ENCODE measurements around the gene GATAD2B.
A peak's percentile ranks its signal among the peaks of the same experiment; 100 is the strongest.
"Not testable (repeated sequence)": the region's sequence is repeated elsewhere in the genome, so short reads cannot be mapped to it uniquely, and the experiment has no call there.

GATAD2B gene

DNA sequence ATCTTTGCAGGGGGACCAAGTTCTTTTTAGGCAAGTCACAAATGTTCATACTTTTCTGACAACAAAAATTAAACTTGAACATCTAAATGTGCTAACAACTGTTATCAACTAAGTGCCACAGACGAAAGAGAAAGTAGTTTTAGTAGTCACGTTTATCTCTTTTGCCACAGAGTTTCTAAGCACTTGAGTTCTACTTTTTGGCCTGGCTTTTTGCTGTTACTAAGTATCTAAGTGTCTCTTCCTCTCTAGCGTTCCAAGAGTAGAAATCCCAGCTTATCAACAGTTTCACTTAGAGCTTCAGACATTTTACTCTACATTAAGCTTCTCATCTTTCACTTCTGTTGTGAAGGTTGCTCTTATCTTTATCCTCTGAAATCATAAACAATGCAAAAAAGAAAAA, 34.2 kb downstream of the GATAD2B start:
- no peak for DNase-seq (ENCODE audit: low read depth in 2 of 2)

- DNase-seq (ENCODE audit: low read depth in 2 of 2), result no peak
These were observed 36.6 kb downstream of the GATAD2B start for GRCh38 chr1:153886127-153886526.

DNA sequence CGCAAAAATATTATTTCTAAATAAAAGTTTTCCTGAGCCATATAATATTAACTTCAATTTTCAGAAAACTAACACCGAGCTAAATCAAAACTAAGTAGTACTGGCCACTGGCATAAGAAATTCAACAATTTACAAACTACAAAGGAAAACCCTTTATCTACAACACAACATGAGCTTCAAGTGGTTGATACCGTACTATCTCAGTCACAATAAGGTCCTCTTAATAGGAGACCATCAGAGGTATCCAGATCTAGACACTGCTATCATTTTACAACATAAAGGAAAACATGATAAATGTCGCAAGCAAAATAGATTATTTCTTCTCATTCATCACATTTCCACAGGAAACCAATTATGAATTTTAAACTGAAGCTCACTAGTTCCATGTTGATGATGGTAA, 39.5 kb downstream of the GATAD2B start:
- no peak for DNase-seq (ENCODE audit: low read depth in 2 of 2)

- no peak for DNase-seq (ENCODE audit: low read depth in 2 of 2)
These were observed 40.4 kb downstream of the GATAD2B start for GRCh38 chr1:153882296-153882912.

- peak in 1 of 2 experiments; percentile 11 for DNase-seq (ENCODE audit: low read depth in 2 of 2)
These were observed 41.0 kb downstream of the GATAD2B start for GRCh38 chr1:153881751-153882150.

- peak; percentile 92 for DNase-seq (ENCODE audit: low read depth in 2 of 2)
These were observed 41.8 kb downstream of the GATAD2B start for GRCh38 chr1:153880962-153881361.

DNA sequence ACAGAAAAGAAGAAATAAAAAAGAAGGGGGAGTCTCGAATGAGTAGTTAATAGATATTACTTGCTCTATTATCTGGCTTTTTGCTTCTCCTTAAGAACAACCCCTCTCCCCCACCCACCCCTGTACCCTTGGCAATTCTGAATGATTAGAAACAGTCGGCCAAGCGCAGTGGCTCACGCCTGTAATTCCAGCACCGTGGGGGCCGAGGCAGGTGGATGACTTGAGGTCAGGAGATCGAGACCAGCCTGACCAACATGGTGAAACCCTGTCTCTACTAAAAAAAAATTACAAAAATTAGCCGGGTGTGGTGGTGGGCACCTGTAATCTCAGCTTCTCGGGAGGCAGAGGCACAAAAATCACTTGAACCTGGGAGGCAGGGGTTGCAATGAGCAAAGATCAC, 42.7 kb downstream of the GATAD2B start:
- DNase-seq (ENCODE audit: low read depth in 2 of 2), result no peak

DNA sequence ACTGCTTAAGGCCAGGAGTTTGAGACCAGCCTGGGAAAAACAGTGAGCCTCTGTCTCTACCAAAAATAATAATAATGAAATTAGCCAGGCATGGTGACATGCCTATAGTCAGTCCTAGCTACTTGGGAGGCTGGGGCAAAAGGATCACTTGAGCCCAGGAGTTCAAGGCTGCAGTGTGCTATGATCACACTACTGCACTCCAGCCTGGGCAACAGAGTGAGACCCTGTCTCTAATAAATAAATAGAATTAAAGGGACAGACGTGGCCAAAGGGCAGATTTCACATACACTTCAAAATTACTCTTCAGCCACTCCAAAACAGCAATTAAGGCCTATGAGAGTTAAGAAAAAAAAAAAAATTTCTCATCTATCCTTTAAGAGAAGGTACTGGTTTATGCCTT, 45.7 kb downstream of the GATAD2B start:
- no peak for DNase-seq (ENCODE audit: low read depth in 2 of 2)

- DNase-seq (ENCODE audit: low read depth in 2 of 2), result no peak
These were observed 49.8 kb downstream of the GATAD2B start for GRCh38 chr1:153872934-153873333.

DNA sequence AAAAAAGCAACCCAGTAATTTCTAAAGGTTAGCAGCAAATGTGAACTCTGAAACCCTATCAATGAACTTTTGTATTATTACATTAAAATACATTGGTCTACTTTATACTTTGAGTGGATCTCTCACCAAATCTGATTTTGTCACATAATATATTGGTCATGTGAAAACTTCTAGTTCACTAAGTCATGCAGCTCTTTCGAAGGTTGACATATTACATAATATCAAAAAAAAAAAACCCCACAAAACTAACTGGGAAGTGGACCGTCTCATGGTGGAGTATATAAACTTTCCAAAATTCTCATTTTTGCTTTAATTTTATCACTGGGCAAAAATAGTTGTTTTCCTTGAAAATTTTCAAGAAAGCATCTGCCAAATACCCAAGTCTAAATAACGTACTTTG, 50.4 kb downstream of the GATAD2B start:
- DNase-seq (ENCODE audit: low read depth in 2 of 2), result no peak

- no peak for DNase-seq (ENCODE audit: low read depth in 2 of 2)
These were observed 53.3 kb downstream of the GATAD2B start for GRCh38 chr1:153869486-153869885.

GRCh38 chr1:153866045-153866850, 56.5 kb downstream of the GATAD2B start:
- DNase-seq (ENCODE audit: low read depth in 2 of 2), result peak; percentile 54 to 61

DNA sequence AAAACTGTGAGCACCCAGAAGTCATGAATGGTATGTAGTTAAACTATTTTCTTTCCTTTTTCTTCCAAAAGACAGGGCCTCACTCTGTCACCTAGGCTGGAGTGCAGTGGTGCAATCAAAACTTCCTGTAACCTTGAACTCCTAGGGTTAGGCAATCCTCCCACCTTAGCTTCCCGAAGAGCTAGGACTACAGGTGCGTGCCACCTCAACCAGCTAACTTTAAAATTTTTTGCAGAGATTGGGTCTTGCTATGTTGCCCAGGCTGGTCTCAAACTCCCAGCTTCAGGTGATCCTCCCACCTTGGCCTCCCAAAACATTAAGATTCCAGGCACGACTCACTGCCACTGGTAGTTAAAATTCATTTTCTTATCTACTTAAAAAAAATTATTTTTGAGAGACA, 62.5 kb downstream of the GATAD2B start:
- DNase-seq (ENCODE audit: low read depth in 2 of 2), result no peak

GRCh38 chr1:153857505-153857904, 65.3 kb downstream of the GATAD2B start:
- DNase-seq (ENCODE audit: low read depth in 2 of 2), result no peak

DNA sequence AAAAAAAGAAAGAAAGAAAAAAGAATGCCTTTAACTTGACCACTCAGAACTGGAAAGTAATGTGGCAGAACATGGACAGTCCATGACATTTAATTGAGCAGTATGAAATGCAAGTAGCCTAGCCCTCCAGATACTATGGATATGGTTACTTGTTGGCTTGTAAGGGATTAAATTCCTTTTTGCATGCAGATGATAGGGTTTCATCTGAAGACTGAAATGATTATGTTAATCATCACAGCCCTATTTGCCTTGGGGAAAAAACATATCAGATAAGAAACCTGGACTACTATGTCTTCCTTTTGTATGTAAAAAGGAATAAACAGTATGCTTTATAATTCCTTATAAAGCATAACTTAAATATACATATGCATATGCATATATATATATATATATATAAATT, 66.0 kb downstream of the GATAD2B start:
- no peak for DNase-seq (ENCODE audit: low read depth in 2 of 2)

- DNase-seq (ENCODE audit: low read depth in 2 of 2), result no peak
These were observed 70.6 kb downstream of the GATAD2B start for GRCh38 chr1:153852170-153852569.

DNA sequence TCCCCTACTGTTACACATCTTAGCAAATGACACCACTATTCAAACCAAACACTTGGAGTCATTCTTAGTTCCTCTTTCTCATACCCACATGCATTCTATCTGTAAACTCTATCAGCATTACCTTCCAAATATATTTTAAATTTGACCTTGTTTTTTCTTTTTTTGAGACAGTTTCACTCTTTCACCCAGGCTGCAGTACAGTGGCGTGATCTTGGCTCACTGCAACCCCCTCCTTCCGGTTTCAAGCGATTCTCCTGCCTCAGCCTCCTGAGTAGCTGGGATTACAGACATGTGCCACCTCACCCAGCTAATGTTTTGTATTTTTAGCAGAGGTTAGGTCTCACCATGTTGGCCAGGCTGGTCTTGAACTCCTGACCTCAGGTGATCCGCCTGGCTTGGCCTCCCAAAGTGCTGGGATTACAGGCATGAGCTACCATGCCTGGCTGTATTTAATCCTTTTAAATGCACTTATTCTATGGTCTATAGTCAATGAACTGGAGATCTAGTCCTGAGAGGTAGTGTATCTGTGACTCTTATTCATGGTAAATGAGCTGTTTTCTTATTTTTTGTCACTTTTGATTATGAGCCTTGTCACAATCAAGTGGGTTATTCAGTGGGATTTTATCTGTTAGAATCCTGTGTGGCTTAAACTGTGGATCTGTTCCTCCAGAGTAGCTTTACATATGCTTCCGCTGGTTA, 73.1 kb downstream of the GATAD2B start:
- DNase-seq (ENCODE audit: low read depth in 2 of 2), result no peak

DNA sequence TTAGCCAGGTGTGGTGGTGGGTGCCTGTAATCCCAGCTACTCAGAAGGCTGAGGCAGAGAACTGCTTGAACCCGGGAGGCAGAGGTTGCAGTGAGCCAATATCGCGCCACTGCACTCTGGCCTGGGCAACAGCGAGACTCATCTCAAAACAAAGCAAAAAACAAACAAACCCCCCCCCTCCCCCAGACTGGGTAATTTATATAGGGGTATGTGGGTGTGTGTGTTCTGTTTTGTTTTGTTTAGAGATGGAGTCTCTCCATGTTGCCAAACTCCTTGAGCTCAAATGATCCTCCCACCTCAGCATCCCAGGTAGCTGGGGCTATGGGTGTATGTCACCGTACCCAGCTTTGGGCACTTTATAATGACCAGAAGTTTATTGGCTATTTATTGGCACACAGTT, 74.0 kb downstream of the GATAD2B start:
- DNase-seq (ENCODE audit: low read depth in 2 of 2), result no peak

GRCh38 chr1:153845158-153845557, 77.6 kb downstream of the GATAD2B start:
- no peak for DNase-seq (ENCODE audit: low read depth in 2 of 2)

- not testable (repeated sequence) for DNase-seq (ENCODE audit: low read depth in 2 of 2)
These were observed 78.4 kb downstream of the GATAD2B start for GRCh38 chr1:153844349-153844748.

DNA sequence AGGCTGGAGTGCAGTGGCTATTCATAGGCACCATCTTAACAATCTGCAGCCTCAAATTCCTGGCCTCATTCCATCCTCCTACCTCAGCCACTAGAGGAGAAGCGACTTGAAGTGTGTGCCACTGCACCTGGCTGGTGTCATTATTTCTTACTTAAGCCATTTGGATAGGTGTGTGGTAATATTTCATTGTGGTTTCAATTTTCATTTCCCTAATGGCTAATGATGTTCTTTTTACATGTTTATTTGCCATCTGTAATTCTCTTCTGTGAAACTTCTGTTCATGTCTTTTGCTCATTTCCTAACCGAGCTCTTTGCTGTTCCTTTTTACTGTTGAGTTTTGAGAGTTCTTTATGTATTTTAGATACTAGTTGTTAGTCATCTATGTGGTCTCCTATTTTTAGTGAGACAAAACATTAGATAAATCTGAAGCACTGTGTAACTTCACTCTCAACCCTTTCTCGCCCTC, 80.7 kb downstream of the GATAD2B start:
- DNase-seq (ENCODE audit: low read depth in 2 of 2), result no peak

GRCh38 chr1:153841463-153841994, 81.2 kb downstream of the GATAD2B start:
- no peak for DNase-seq (ENCODE audit: low read depth in 2 of 2)

All from fibroblast of skin of left quadriceps (primary cell).